Measurements from ENCODE around the gene RAP1GAP2.

The RAP1GAP2 gene

DNA sequence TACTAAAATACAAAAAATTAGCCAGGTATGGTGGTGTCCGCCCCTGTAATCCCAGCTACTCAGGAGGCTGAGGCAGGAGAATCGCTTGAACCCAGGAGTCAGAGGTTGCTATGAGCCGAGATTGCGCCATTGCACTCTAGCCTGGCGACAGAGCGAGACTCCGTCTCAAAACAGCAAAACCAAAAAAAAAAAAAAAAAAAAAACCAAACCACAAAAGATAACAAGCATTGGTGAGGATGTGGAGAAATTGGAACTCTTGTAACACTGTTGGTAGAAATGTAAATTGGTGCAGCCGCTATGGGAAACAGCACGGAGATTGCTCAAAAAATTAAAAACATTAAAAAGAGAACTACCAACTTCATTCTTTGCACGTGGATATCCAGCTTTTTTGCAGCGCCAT, 147.7 kb downstream of the RAP1GAP2 start:
- FAIRE-seq (no peak), DNase-seq (ENCODE audit: insufficient read length, low spot score) (no peak)
- TF ChIP-seq, protein P1, sequence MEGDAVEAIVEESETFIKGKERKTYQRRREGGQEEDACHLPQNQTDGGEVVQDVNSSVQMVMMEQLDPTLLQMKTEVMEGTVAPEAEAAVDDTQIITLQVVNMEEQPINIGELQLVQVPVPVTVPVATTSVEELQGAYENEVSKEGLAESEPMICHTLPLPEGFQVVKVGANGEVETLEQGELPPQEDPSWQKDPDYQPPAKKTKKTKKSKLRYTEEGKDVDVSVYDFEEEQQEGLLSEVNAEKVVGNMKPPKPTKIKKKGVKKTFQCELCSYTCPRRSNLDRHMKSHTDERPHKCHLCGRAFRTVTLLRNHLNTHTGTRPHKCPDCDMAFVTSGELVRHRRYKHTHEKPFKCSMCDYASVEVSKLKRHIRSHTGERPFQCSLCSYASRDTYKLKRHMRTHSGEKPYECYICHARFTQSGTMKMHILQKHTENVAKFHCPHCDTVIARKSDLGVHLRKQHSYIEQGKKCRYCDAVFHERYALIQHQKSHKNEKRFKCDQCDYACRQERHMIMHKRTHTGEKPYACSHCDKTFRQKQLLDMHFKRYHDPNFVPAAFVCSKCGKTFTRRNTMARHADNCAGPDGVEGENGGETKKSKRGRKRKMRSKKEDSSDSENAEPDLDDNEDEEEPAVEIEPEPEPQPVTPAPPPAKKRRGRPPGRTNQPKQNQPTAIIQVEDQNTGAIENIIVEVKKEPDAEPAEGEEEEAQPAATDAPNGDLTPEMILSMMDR (IDR thresholded peaks at IDR 0.05; ENCODE audit: insufficient read depth, missing control alignments), result no peak

DNA sequence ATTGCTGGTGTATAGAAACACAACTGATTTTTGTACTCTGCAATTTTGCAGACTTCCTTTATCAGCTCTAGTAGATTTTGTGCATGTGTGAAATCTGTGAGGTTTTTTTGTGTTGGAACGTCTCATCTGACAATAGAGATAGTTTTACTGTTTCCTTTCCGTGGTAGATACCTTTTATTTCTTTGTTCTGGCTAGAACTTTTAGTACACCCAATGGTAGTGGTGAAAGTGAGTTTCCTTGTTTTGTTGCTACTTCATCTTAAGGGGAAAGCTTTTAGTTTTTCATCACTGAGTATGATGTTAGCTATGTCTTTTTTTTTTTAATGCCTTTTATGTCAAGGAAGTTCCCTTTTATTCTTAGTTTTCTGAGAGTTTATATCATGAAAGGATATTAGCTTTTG, 149.1 kb downstream of the RAP1GAP2 start:
- TF ChIP-seq, protein P1 (IDR thresholded peaks at IDR 0.05; ENCODE audit: insufficient read depth, missing control alignments), result no peak
- FAIRE-seq (no peak), DNase-seq (ENCODE audit: insufficient read length, low spot score) (no peak)

DNA sequence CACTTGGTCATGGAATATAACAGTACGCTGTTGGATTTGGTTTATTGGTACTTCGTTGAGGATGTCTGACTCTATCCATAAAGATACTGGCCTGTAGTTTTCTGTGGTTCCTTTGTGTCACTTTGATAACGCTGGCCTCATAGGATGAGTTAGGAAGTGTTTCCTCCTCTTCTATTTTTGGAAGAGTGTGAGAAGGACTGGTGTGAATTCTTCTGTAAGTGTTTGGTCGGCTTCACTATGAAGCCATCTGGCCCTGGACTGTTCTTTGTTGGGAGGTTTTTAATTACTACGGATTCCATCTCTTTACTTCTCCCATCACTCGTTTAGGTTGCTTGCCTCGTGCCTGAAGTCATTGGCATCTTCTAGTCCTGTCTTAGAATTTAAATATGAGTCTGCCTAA, 149.9 kb downstream of the RAP1GAP2 start:
- FAIRE-seq, result no peak
- TF ChIP-seq, protein P1 (IDR thresholded peaks at IDR 0.05; ENCODE audit: insufficient read depth, missing control alignments), result no peak

DNA sequence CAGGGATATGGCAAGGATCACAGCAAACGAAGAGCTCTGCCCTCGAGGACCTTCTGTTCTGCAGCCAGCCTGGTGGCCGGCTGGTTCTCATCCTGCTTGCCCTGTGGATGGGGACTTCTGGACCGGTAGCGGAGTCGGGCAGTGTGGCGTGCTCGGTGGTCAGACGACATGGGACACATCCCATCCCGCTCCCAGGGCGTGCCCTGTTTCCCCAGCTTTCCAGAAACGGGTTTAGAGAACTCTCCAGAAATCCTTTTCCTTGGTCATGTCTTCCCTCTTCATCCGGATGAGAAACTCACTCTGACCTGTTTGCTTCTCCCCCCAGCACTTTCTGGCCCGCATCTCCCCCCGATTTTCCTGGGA, 151.3 kb downstream of the RAP1GAP2 start:
- DNase-seq (ENCODE audit: insufficient read length, low spot score), result no peak
- TF ChIP-seq, protein P1 (IDR thresholded peaks at IDR 0.05; ENCODE audit: insufficient read depth, missing control alignments), result no peak
- FAIRE-seq, result no peak

More for the DNA sequence above, 149.9 kb downstream of the RAP1GAP2 start:
- no peak for DNase-seq (ENCODE audit: insufficient read length, low spot score)

DNA sequence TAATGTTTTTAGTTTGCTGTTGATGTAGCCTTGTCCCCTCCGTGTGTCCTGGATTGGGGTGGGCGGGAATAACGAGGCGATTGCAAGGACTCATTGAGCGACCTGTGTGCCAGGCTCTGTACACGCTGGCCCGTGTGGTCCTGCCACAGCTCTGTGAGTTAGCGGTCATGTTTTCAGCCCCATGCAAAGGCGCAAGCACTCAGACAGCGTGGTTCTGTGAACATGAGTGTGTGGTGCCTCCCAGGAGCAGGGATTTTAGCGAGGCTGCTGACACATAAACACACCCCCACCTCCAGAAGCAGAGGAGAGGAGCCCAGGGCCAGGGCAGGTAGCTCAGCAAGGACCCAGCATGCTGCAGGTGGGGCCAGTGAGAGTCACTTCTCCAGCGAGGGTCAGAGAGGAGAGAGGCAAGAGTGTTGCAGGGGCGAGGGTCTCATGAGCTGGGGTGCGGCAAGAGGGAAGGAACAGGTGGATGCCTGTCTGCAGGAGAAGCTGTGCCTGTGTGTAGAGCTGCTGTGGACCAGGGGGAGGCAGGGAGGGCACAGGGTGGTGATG, 151.8 kb downstream of the RAP1GAP2 start:
- FAIRE-seq, result no peak
- TF ChIP-seq, protein P1 (IDR thresholded peaks at IDR 0.05; ENCODE audit: insufficient read depth, missing control alignments), result no peak
- DNase-seq (ENCODE audit: insufficient read length, low spot score), result no peak

DNA sequence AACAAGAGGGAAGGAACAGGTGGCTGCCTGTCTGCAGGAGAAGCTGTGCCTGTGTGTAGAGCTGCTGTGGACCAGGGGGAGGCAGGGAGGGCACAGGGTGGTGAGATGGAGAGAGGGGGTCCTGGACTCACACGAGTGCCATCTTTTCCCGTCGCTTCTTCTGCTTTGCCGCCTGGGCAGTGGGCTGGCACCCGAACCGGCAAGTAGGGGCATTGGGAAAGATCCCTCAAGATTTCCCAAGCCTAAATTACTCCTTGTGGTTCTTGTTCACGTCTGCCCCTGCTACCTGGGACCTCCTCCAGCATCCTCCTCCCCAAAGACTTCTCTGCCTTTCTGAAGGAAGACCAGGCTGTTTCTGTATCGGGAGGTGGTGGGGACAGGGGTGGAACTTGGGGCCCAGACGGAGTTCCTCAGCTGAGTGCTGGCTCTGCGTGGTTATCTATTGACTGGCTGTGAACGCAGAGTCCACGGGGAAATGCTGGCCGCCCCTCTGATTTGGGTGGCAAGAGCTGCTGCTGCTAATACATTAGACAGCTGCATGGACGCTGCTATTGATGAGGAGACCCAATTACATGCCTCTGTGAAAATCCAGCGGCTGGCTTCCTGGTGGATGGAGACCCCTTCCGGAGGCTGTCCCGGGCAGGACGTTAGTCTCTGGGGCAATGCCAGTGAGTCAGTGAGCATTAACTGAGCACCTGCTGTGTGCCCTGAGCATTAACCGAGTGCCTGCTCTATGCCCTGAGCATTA, 152.7 kb downstream of the RAP1GAP2 start:
- FAIRE-seq, result no peak
- TF ChIP-seq, protein P1 (IDR thresholded peaks at IDR 0.05; ENCODE audit: insufficient read depth, missing control alignments), result no peak
- DNase-seq (ENCODE audit: insufficient read length, low spot score), result no peak

DNA sequence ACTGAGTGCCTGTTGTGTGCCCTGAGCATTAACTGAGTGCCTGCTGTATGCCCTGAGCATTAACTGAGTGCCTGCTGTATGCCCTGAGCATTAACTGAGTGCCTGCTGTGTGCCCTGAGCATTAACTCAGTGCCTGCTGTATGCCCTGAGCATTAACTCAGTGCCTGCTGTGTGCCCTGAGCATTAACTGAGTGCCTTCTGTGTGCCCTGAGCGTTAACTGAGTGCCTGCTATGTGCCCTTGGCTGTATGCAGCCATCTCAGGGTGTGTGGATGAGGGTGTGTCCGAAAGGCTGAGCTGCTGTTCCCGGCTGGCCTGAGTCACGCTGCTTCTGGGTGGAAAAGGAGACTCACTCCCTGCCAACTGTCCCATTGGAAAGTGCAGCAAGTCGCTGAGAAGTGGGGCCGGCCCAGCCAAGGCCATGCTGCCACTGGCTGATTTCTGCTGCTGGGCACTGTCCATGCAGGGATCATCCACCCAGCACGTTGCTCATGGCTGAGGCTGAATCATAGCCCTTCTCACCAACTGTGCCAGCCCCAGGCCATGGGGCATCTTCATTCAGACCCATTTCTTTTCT, 153.3 kb downstream of the RAP1GAP2 start:
- TF ChIP-seq, protein P1 (IDR thresholded peaks at IDR 0.05; ENCODE audit: insufficient read depth, missing control alignments), result no peak

More for the DNA sequence above, 153.3 kb downstream of the RAP1GAP2 start:
- FAIRE-seq (no peak), DNase-seq (ENCODE audit: insufficient read length, low spot score) (no peak)
